HepG2 (cell line): ENCODE data around the gene FGL2. TPM values are rescaled to one million over a fixed set of nuclear protein-coding genes. Genes with fewer than 3 reads are reported as not detected.
A peak's percentile ranks its signal among the peaks of the same experiment; 100 is the strongest.

Experiments
- MYNN ChIP-seq: sonication (generic); formaldehyde crosslinking; IDR thresholded peaks from 2 replicates; pipeline ENCODE4 v1.4.0; 2020; ENCODE audit warnings: mild to moderate bottlenecking, low read depth, missing genetic modification reagents
- MZF1 ChIP-seq: sonication (generic); formaldehyde crosslinking; IDR thresholded peaks from 2 replicates; pipeline ENCODE4 v1.8.1; 2023; ENCODE audit warnings: mild to moderate bottlenecking, missing genetic modification reagents, borderline replicate concordance
- POGK ChIP-seq: sonication (generic); formaldehyde crosslinking; conservative IDR thresholded peaks from 2 replicates; pipeline ENCODE4 v1.8.0; 2022; ENCODE audit warnings: mild to moderate bottlenecking, moderate library complexity, missing genetic modification reagents
- POLR2AphosphoS2 ChIP-seq: IDR thresholded peaks from 2 replicates; pipeline ENCODE4 v1.6.1; 2011; ENCODE audit warnings: low read depth, low read length, improper control_type of control experiment
- PRDM15 ChIP-seq: sonication (generic); formaldehyde crosslinking; IDR thresholded peaks from 2 replicates; pipeline ENCODE4 v1.4.0; 2020; ENCODE audit warnings: missing genetic modification reagents
- THAP11 ChIP-seq: IDR thresholded peaks from 2 replicates; pipeline ENCODE4 v1.6.1; 2016; ENCODE audit warnings: missing biosample characterization, missing genetic modification reagents
- THAP7 ChIP-seq: sonication (generic); formaldehyde crosslinking; IDR thresholded peaks from 2 replicates; pipeline ENCODE4 v1.8.1; 2023; ENCODE audit warnings: mild to moderate bottlenecking, missing genetic modification reagents
- UBTF ChIP-seq: sonication (generic); formaldehyde crosslinking; IDR thresholded peaks from 2 replicates; pipeline ENCODE4 v1.4.0; 2020; ENCODE audit warnings: mild to moderate bottlenecking, missing genetic modification reagents
- XRCC5 ChIP-seq: fragments of 200-400 bp; formaldehyde crosslinking; optimal IDR thresholded peaks from 2 replicates; pipeline ENCODE3; 2017; ENCODE audit warnings: mild to moderate bottlenecking, low read length
- ZFY ChIP-seq: sonication (generic); formaldehyde crosslinking; IDR thresholded peaks from 2 replicates; pipeline ENCODE4 v1.4.0; 2020; ENCODE audit warnings: missing genetic modification reagents
- ZMYM4 ChIP-seq: sonication (generic); formaldehyde crosslinking; IDR thresholded peaks from 2 replicates; pipeline ENCODE4 v1.8.1; 2023; ENCODE audit warnings: mild to moderate bottlenecking, missing genetic modification reagents
- ZNF12 ChIP-seq: sonication (generic); formaldehyde crosslinking; IDR thresholded peaks from 2 replicates; pipeline ENCODE4 v1.5.0; 2020; ENCODE audit warnings: missing genetic modification reagents
- ZNF224 ChIP-seq: sonication (generic); formaldehyde crosslinking; IDR thresholded peaks from 2 replicates; pipeline ENCODE4 v1.5.0; 2020; ENCODE audit warnings: mild to moderate bottlenecking, missing genetic modification reagents
- ZNF253 ChIP-seq: sonication (generic); formaldehyde crosslinking; IDR thresholded peaks from 2 replicates; pipeline ENCODE4 v1.8.0; 2022; ENCODE audit warnings: mild to moderate bottlenecking, missing genetic modification reagents, borderline replicate concordance
- ZNF414 ChIP-seq: sonication (generic); formaldehyde crosslinking; IDR thresholded peaks from 2 replicates; pipeline ENCODE4 v1.5.0; 2020; ENCODE audit warnings: missing genetic modification reagents
- ZNF513 ChIP-seq: sonication (generic); formaldehyde crosslinking; conservative IDR thresholded peaks from 2 replicates; pipeline ENCODE4 v1.5.0; 2020; ENCODE audit warnings: missing genetic modification reagents
- ZNF644 ChIP-seq: IDR thresholded peaks from 2 replicates; pipeline ENCODE4 v1.6.1; 2016; ENCODE audit warnings: low read depth
- ZNF678 ChIP-seq: sonication (generic); formaldehyde crosslinking; IDR thresholded peaks from 2 replicates; pipeline ENCODE4 v1.4.0; 2020; ENCODE audit warnings: mild to moderate bottlenecking, missing genetic modification reagents
- polyA plus RNA-seq, 8 experiments: library from polyadenylated mRNA; depleted of rRNA in 3 of 8; stranded (reverse) in 7 of 8; unstranded in 1 of 8; fragments of >200 nt; fragmentation: Illumina TruSeq in 4 of 8; extraction: Trizol in 4 of 8; gene quantifications; 2 replicates each; pipeline versions ENCODE4 v1.2.1 to v1.2.3, GENCODE V29; 2011 to 2016; ENCODE audit warnings: low read depth in 4 of 8, missing spikeins in 1 of 8, mixed read lengths in 1 of 8; ENCODE audit not compliant: insufficient read depth in 1 of 8
- total RNA-seq, 5 experiments: library from RNA; depleted of rRNA; stranded (reverse); fragments of >200 nt; fragmentation: Illumina TruSeq; extraction: Trizol; gene quantifications; 2 replicates each; pipeline ENCODE4 v1.2.3, GENCODE V29; 2016; ENCODE audit warnings: low read depth in 1 of 5

Gene FGL2
- total and polyA plus RNA-seq, 2 of the 13 experiments (the other 11 are each of a cell fraction or from before 2014, with no cell fraction given) = 0.04 to 0.15 TPM

GRCh38 chr7:77247206-77247850 is 47.7 kb upstream of the FGL2 start (continued):
- no peak for TF ChIP-seq PRDM15 (CRISPR knock-in tag)
- no peak for TF ChIP-seq ZNF224
- TF ChIP-seq THAP7 (CRISPR knock-in tag) = no peak
- no peak for TF ChIP-seq ZFY (CRISPR knock-in tag)
- TF ChIP-seq MYNN (CRISPR knock-in tag) = no peak
- peak; percentile 29; the same call in 1 of the 2 replicates for TF ChIP-seq ZMYM4 (CRISPR knock-in tag)
- peak; percentile 52; the same call in 1 of the 2 replicates for TF ChIP-seq THAP11 (CRISPR knock-in tag)
- peak; percentile 88 for TF ChIP-seq ZNF644
- no peak for TF ChIP-seq ZNF414 (CRISPR knock-in tag)
- TF ChIP-seq POLR2AphosphoS2 = no peak
- TF ChIP-seq ZNF678 (CRISPR knock-in tag) = no peak
- no peak for TF ChIP-seq UBTF (CRISPR knock-in tag)
- TF ChIP-seq ZNF513 (CRISPR knock-in tag) = no peak
- TF ChIP-seq ZNF253 (CRISPR knock-in tag) = no peak
- no peak for TF ChIP-seq MZF1 (CRISPR knock-in tag)
- no peak for TF ChIP-seq XRCC5
- no peak for TF ChIP-seq ZNF12 (CRISPR knock-in tag)
- TF ChIP-seq POGK = no peak
